Dedifferentiated amniotic fluid mesenchymal stem cell (primary cell): ENCODE measurements around the gene MST1.

Source experiments
- DNase-seq: peaks from one replicate; pipeline ENCODE4 v3.0.0-alpha.2; 2016; ENCODE audit errors: extremely low spot score

The MST1 gene

DNA sequence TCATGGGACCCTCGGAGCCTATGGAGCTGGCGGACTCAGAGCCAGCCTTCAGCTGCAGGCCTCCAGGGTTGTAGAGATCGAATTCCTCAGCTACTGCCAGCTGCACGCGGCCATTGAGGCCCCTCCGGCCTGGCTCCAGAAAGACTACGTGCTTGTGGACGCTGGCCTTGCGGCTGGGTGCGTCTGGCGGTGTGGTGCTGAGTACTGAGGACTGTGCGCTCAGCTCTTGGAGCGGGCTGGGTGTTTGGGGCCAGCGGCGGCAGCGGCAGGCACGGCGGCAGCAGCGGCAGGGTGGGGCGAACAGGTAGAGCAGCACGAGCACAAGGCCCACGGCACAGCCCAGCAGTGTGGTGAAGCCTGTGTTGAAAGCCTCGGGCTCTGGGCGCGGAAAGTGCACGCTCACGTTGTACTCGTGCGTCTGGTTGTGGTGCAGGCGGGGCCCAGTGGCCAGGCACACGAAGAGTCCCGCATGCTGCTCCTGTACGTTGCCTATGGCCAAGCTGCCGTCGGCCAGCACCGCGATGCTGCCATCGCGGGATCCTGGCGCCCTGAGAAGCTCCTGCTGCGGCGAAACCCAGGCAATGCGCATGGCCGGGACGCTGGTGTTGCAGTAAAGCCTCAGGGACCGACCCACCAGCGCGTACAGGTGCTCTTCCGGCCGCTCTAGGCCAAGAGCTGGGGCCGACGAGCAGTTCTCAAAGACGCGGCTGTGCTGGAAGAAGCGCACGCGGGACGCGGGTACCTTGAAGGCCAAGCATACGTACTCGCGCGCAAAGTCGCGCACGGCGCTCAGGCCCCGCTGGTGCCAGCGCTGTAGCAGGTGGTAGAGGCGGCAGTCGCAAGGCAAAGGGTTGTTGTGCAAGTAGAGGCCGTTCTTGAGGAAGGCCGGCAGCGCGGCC, 28.9 kb upstream of the MST1 start:
- no peak for DNase-seq

DNA sequence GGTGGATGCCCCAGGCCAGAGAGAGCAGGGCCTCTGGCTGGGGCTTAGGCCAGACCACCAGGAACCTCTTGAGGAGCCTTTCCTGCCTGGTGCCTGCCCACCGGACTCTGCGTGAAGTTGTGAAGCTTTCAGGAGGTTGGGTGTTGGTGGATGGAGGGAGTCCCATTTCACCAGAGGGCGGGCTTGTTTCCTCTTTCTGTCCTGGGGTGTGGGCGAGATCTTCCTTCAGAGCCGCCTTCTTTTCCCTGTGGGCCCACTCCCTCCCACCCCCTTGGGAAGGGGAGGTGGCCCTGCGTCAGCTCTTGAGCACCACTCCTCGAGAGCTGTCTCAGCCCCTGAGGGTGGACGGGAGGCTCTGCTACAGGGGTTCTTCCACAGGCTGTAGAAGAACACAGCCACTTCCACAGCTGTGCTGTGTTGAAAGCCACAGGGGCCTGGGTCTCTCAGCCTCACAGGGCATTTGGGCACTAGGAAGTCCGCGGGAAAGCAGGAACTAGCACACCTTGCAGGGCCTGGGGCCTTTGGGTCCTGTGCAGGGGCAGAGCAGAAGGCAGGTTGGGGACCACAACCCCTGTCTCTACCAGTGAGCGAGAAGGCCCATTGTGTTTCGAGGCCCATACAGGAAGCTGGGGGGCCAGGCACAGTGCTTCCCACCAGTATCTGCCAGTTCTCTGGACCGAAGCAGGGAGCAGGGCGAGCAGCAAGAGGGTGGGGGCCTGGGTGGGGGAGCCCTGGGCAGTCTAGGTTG, 28.1 kb upstream of the MST1 start:
- no peak for DNase-seq

DNA sequence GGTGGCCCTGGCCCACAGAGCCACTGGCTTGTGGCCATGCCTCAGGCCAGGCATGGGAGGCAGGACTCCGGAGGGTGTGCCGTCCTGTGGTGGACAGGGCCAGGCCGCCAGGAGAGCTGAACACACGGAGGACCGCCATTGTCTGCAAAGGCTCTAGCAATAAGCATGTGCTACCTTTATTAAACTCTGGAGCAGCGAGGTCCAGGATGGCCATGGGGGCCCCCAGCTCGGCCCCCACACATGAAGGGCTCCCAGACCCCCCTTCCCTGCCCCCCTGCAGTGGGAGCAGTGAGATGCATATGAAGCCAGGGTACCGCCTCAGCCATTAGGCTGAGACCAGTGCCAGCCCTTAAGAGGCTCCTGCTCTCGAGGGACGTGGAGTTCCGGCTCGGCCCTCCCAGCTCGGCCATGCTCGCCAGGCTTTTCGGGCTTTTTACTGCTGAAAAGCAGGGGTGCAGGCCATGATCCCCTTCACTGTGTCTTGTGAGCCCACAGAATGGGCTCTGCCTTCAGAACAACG, 27.5 kb upstream of the MST1 start:
- DNase-seq = no peak

DNA sequence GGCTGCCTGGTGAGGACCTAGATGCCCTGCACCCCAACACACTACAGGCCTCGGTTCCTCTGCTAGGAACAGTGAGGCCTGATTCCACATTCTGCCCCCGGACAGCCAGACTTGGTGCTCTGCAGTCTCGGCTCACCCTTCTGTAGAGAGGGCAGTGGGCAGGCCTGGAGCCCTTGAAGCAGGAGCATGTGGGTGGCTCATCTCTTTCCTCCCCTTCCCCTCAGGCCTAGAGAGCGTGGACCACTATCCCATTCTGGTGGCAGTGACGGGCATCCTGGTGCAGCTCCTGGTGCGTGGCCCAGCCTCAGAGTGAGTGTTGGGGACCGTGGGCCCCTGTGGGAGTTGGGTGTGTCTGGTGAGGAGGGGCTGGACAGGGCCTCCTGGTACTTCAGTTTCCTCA, 26.9 kb upstream of the MST1 start:
- DNase-seq = no peak

DNA sequence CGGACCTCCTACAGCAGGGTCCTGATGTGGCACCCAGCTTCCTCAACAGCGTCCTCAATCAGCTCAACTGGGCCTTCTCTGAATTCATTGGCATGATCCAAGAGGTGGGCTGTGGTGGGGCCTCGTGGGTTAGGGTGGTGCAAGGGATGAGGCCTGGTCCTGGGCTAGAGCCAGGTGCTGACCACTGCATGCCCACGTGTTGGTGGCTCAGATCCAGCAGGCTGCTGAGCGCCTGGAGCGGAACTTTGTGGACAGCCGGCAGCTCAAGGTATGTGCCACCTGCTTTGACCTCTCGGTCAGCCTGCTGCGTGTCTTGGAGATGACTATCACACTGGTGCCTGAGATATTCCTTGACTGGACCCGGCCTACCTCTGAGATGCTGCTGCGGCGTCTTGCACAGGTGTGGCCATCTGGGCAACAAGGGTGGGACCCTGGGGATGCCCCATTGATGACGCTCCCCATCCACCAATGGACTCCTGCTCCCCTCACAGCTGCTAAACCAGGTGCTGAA, 26.4 kb upstream of the MST1 start:
- no peak for DNase-seq

DNA sequence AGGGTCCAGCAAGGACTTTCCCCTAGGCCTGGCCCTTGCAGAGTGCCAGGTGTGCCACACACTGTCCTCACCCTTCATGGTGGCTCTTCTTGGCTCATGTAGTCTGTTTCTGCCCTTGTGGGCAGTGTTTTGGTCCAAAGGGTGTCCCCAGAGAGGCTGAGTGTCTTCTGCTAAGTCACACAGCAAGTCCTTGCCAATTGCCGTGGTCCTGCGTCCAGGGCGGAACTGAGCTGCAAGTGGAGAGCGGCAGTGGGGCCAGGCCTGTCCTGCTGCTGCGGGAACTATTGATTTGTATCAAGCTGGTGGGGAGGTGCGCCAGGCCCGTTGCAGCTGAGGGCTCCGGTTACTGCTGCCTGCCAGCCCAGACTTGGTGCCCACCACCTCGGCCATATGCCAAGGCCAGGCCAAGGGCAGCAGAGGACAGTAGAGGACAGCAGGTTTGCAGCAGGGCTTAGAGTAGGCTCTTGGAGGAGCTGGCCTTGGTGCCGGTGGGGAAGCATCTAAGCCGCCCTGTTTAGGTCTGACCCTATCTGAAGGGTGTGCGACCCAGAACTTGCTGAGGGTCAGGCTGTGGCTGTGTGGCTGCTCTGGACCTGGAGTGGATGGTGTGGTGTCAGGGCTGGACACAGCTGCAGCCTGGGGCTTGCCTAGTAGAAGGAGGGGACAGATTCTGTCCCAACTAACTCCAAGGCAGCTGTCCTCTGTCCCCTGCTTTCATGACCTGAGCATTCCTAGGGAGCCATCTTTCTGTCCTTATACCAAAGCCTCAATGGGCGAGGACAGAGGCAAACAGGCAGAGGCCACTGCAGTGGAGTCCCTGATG, 25.7 kb upstream of the MST1 start:
- DNase-seq = no peak

DNA sequence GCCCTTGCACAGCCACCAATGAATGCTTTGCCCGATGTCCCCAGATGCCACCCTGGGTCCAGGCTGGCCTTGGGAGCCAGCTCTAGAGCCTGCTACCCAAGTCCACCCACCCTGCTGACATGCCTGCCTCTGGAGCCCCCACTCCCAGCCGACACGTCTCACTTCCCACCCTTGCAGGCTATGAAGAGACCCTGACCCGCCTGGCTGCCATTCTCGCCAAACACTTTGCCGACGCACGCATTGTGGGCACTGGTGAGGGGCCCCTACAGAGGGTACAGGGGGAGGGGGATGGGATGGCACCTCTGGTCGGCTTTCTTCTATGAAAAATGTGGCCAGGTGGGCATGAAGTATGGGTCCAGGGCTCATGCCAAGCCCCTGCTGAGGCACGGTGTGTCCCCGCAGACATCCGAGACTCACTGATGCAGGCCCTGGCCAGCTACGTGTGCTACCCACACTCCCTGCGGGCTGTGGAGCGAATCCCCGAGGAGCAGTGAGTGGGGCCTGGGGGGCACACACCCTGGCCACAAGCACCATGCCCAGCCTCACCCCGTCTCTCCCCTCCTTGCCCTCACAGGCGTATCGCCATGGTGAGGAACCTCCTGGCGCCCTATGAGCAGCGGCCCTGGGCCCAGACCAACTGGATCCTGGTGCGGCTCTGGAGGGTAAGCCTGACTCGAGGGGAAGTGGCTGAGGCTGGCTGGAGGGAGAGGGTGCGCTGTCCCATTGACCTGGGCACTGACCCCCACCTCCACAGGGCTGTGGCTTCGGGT, 24.2 kb upstream of the MST1 start:
- DNase-seq = no peak

DNA sequence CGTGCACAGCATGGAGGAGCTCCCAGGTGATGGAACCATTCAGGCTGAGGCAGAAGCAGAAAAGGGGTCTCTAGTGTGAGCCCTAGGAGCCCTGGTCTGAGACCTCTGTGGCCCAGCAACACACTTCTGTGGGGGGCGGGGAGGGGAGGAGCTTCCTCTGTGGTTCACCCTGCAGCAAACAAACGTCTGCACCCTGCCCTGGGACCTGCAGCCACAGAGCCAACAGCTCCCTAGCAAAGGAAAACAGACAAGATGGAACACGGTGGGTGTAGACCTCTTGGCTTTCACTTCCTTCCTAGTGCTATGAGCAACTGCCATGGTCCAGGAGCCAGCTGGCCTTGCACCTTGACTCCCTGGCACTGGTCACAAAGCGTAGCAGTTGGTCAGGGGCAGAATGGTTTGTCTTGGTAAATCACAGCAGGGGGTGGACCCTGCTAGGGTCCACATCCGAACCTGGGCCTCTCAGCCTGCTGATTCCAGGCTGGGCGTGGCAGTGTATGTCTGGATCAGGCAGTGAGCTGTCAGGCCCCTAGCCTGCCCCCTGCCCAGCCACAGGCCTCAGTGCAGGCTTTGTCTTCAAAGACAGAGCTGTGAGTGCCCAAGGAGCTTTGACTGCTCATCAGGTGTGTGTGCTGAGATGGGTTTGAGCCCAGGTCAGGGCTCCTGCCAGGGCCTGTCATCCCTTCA, 23.5 kb upstream of the MST1 start:
- DNase-seq = no peak

DNA sequence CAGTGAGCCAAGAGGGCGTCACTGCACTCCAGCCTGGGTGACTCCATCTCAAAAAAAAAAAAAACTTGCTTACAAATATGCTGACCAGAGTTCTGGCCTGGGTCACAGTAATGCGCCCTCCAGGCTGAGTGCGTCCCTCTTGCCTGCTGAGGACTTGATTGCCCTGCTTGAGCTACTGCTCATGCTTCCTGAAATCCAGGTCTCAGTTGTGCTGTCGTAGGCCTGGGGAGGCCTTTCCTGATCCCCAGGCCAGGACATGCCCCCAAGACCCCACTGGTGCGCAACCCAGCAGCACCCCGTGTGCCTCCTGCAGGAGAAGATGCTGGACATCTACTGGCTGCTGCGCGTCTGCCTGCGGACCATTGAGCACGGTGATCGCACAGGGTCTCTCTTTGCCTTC, 22.9 kb upstream of the MST1 start:
- DNase-seq = no peak

DNA sequence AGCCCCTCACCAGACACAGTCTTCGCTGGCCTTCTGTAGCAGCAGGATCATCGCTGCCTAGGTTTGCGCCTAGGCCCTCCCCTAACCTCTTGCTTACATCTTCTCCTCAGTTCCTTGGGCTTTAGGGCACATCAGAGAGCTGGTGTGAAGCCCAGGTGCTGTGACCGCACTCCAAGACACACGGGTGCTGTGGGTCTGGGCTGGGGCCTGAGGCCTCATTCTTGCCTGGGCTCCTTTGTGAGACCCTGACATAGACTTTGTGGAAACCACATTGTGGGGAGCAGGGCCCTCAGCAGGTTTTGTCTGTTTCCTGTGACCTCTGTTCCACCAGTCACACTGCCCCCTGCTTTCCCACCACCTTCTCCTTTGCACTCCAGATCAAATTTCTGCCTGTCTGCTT, 22.2 kb upstream of the MST1 start:
- no peak for DNase-seq

DNA sequence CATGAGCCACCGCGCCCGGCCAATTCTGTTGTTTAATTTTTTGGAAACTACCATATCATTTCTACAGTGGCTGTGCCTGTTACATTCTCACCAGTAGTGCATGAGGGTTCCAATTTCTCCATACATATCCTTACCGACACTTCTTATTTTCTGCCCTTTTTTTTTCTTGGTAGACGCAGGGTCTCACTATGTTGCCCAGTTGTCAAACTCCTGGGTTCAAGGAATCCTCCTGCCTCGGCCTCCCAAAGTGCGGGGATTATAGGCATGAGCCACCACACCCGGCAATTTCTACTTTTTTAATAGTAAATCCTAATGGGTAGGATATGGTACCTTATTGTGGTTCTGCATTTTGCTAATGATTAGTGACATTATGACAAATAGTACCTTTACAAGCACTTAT, 20.6 kb upstream of the MST1 start:
- no peak for DNase-seq

DNA sequence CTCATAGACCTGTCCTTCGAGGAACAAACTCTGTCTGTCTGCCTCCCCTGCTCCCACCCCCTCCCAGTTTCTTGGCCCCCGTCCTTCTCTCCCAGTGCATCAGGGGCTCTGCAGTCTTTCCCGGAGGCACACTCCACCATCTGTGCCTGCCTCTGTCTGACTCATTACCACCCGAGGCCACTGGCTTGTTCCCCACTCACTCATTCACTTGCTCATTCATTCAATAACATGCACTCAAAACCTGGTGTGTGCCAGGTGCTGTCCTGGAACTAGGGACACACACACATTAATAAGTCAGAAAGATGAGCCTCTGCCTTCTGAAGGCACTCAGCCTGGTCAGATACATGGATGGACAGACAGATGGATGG, 17.8 kb upstream of the MST1 start:
- DNase-seq = no peak

DNA sequence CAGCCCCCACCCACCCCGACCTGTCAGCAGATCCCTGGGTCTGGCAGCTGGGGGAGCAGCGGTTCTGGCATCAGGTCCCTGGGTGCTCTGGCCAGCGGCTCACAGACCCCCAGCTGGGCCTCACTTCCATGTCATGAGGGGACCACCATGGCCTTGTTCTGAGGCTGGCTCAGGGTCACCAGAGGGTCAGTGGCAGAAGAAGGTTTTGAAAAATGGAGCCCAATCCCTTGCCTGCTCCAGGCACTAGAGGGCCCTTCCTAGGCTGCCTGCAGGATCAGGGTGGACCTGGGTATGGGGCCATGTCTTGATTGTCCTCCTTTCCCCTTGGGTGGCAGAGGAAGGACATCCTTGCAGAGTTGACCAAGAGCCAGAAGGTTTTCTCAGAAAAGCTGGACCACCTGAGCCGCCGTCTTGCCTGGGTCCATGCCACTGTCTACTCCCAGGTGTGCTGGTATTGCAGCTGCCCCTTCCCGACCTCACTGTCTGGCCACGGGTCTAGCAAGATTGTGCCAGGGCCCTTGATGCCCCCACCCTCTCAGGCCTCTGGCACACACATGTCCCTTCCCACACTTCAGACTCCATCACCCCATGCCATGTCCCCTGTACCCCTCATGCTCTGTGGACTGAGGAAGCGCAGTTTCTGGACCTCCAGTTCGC, 17.3 kb upstream of the MST1 start:
- no peak for DNase-seq

DNA sequence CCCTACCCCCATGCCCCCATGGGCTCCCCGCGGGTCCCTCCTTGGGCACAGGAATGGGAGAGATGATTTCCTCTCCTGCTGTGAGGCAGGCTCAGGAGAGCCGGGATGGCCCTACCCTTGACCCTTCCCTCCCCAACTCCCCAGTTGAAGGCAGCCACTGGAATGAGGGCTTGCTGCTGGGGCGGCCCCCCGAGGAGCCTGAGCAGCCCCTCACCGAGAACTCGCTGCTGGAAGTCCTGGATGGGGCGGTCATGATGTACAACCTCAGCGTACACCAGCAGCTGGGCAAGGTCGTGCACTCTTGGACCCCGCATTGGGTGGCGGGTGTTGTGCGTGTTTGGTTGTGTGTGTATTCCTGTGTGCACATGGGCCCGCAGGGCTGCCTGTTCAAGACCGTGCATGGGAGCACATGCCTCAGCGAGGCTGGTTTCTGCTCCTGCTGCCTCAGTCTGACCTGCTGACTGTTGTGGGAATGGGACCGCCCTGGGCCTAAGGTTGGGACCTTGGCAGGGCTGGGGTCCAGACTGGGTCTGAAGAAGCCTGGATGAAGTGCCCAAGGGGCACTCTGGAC, 16.2 kb upstream of the MST1 start:
- no peak for DNase-seq

DNA sequence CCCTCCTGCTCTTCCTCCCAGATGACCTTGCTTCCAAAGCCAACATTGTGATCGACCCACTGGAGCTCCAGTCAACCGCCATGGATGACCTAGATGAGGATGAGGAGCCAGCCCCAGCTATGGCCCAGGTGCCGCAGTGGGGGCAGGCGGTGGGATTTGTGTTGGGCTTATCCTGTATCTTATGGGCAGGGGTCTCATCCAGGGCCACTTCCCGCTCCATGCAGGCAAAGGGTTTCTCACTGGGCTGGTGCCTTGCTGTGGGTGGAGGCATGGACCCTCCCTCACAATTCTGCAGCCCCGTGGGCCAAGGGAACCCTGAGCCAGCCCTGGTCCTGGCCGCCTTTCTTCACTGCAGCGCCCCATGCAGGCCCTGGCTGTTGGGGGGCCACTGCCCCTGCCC, 15.4 kb upstream of the MST1 start:
- DNase-seq = no peak

DNA sequence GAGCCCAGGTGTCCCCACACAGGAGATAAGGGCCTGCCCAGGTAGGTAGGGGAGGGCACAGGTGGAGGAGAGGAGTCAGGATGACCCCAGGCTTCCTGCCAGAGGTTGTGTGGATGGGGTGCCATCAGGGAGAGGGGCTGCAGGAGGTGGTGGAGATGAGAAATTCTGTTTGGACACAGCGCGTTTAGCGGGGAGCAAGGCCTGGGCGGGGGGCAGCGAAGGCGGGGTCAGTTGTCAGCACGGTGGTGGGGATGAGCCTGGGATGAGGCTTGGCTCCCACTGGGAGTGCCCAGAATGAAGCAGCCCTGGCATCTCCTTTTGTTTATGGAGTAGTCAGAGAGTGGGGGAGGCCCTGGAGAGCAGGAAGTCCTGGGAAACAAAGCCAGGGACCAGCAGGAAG, 14.7 kb upstream of the MST1 start:
- DNase-seq = no peak

DNA sequence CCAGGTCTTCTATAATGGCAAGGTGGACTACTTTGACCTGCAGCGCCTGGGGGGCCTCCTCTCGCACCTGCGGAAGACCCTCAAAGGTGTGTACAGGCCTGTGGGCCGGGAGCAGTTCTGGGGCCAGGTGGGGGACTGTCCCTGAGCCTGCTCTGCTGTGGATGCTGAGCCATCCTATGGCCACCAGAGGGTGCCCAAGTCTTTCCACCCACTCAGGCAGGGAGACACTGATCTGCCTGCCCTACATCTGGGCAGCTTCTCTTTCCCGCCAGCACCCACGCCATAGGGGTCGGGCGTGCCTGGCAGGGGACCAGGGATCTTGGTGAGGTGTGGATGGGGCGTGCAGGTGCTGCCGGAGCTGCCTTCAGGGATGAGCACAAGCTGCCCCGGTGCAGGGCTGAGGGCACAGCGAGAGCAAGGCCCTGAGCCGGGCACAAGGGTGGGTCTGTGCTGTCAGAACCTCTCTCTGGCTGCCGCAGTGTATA, 14.2 kb upstream of the MST1 start:
- DNase-seq = peak; percentile 32

DNA sequence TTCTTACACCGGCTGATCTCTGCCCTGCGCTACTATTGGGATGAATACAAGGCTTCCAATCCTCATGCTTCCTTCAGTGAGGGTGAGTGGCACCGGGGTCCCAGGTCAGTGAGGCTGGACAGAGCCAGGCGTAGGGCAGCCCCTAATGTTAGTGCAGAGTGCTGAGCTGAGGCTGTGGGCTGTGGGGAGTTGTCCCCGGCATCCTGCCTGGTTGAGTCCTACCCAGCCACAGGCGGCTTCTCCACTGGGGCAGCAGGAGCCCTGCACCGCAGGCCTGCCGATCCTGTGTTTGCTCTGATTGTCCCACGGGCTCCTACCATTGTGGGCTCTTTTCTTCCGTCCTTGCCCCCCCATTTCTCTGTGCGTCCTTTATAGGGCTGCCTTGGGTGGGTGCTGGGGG, 13.4 kb upstream of the MST1 start:
- DNase-seq = no peak

DNA sequence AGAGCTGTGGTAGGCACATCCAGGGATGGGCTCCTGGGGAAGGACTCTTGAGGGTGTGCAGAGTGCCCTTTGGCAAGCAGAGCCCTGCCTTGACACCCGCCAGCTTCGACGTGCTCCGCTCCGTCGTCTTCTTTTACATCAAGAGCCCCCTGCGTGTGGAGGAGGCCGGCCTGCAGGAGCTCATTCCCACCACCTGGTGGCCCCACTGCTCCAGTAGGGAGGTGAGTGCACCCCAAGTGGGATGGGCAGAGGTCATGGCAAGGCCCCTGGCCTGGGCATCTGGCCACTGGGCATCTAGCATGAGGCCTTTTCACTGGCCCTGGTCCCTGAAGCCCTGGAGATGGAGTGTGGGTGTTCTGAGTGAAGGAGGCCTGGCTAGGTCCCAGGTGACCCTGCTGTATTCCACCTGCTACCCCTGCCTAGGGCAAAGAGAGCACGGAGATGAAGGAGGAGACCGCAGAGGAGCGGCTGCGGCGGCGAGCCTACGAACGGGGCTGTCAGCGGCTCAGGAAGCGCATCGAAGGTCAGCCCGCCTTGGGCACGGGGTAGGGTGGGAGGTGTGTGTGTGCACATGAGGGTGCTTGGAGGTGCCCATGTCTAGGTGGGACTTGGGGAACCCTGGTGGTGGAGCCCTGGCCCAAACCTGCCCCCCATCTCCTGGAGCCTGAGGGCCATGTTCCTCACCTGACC, 12.3 kb upstream of the MST1 start:
- no peak for DNase-seq
